Fibroblast of gingiva (primary cell): ENCODE data around the gene TRIM44.
"Not testable (repeated sequence)": the region's sequence is repeated elsewhere in the genome, so short reads cannot be mapped to it uniquely, and the experiment has no call there.

ENCODE experiments used
- DNase-seq: peaks from one replicate; pipeline ENCODE4 v3.0.0-alpha.2; 2011; ENCODE audit warnings: low read depth

Gene TRIM44

DNA sequence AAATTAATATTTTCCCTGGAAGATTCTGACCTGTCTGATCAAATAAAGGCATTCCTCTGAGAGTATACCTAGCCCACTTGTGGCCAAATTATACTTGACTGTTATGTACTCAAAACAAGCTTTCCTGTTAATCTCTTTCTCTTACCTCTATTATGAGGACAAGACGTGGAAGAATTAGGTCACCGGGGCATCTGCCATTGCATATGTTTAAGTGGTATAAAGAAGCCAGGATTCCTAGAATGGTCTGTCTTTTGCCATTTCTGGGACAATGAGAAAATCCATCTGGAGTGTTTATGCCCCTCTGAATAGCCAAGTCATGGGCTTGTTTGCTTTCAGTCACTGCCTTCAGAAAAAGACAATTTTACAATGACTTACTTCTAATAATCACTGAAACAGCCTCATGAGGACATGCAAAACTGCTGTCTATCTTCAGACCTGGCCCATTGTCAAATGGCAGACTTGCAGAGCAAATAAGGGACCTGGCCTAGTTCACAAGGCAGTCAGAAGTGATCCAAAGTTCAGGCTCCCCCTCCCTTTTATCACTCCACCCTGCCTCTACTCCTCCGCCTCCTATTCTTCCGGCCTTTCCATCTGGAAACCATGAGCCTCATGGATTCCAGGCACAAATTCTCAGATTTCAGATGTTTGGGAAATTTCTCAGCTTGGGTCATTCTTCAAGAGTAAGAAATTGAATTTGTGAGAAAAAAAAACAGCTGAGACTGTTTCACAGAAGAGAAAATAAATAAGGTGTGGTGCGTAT lies 153.2 kb downstream of the TRIM44 start:
- DNase-seq, result peak; percentile 76

DNA sequence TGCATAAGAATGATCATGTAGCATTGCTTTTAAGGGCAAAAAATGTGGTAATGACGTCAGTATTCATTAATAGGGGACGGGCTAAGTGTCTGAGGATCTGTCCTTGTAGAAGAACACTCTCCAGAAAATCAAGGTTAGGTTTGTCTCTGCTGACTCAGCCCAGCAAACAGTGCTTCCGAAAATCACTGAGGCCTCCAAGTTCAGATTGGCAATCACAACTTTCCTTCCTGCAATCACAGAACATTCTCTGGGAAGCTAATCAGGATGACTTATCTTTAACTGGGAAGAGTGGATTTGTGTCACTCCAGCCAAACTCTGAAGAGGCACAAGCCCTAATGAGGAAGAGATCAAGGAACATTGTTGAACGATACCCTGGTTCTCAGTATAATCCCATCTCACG lies 158.0 kb downstream of the TRIM44 start:
- no peak for DNase-seq

DNA sequence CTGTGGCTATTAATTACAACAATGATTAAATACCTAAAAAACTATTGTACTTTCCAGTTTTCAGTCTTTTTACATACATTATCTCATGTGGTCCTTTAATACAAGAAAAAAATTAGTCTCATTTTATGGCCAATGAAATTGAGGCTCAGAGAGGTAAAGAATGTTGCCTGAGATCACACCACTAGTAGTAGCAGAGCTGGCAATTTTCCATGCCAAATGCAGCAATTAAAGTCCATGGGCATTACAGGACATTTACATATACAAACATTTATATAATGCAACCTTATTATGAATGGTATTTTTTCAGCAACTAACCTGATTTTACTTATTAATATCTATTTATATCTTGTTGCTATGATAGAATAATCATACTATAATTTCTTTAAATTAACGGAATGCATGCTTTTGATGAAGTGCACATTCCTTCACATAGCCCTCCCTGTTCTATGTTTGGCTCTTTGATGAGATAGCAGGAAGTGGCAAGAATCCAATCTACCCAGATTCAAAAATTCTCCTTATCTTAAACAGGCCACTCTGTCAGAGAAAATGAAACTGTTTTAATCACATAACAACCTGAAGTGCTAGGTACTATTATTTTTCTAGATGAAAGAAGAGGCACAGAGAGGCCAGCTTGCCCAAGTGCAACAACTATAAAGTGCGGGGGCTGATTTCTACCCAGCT lies 160.4 kb downstream of the TRIM44 start:
- no peak for DNase-seq

DNA sequence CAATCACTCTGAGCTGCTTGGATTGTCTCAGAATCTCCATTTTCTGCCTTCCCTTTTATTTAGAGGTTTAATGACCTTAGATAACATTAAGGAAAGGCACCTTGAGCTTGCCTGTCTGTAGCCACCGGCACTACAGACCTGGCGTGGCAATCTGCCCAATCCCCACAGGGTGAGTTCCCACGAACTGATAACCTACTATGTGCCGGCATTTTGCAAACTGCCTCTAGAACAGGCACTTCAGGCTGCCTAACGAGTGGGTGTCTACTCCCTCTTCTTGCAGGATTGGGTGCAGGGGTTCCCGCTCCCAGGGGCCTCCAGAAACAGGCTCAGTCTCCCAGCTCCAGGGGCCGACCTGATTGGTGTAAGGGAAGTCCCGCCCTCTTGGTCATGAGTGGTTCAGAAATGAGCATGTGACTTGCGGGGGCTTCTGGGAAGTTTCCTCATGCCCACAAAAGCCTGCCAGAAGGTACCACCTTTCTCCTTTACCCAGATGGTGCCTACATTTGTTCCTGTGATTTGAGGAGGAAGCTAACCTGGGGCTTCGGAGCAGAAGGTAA lies 161.2 kb downstream of the TRIM44 start:
- DNase-seq, result no peak

DNA sequence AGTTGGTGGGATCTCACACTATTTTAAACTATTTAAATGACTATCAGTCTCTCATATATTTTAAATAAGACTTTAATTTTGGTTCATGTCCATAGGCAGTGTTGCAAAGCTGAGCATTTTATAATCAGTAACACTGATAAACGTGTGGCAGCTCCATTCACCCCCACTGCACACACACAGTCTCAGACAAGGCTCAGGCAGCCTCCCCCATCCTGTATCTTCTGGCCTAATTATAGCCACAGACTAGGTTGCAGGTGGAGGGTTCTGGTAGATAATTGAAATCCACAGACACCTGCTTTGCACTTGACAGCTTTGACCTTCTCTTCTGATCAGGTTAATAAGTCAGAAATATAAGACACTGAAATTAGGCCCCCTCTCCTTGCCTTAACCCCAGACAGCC lies 162.8 kb downstream of the TRIM44 start:
- DNase-seq, result no peak

DNA sequence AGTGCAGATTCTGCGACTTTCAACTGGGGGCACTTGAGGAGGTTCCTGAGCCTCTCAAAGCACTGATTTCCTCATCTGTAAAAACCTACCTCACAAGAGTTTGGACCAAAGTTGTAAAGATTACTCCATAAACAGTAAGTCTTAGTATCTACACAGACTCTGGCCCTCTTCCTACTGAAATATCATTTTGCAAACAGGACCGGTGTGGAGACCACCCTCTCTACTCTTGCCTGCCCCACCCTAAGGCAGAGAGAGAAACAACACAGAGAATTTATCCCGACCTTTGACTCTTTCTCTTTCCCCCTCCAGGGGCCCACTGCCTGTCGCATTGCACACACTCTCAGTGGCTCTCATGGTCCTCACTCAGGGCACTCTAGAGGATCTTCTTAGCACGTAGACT lies 163.4 kb downstream of the TRIM44 start:
- no peak for DNase-seq

DNA sequence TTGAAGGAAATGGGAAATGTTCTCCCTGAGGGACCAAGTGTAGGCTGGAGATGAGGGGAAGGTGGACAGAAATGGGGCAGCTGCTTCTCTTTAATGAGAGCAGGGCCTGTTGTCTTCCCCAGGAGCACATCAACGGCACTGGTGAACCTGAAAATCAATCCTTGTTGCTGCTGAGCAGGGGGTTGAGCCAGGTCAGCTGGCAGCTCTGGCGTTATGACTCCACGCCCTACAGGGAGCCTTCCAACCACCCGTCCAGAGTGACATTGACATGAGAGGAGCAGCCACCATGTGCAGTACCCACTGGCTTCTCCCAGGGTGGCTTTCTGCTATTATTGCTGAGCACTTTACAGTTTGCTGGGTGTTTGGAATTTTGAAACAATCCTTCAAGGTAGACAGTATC lies 164.4 kb downstream of the TRIM44 start:
- DNase-seq, result no peak

DNA sequence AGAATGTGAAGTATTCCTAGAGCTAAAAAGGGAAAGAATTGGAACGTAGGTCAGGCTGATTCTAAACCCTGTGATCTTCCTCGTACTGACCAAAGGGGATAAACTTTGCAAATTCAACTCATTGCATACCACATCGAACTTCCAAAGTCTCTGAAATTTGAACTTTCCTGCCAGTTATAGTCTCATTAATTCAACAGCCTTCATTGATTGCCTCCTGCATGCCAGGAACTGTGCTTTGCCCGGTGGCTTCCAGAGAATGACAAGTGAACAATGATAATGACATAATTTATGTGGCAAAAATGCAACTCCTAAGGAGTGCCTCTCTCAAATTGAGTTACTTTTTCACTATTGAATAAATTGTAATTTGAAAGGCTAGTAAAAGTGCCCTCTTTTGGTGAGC lies 173.6 kb downstream of the TRIM44 start:
- DNase-seq, result no peak

DNA sequence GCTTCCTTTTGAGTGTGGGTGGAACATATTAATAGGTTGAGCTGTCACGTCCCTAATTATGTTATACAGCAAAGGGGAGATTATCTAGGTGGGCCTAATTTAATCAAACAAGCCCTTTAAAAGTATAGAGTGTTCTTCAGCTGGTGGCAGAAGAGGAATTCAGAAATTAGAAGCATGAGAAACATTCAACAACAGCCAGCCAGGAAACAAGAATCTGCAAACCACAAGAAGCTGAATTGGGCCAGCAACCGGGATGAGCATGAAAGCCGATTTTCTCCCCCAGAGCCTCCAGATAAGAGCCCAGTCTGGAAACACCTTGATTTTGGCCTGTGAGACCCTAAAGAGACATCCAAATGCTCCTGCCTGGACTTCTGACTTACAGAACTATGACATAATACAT lies 175.5 kb downstream of the TRIM44 start:
- DNase-seq, result no peak

DNA sequence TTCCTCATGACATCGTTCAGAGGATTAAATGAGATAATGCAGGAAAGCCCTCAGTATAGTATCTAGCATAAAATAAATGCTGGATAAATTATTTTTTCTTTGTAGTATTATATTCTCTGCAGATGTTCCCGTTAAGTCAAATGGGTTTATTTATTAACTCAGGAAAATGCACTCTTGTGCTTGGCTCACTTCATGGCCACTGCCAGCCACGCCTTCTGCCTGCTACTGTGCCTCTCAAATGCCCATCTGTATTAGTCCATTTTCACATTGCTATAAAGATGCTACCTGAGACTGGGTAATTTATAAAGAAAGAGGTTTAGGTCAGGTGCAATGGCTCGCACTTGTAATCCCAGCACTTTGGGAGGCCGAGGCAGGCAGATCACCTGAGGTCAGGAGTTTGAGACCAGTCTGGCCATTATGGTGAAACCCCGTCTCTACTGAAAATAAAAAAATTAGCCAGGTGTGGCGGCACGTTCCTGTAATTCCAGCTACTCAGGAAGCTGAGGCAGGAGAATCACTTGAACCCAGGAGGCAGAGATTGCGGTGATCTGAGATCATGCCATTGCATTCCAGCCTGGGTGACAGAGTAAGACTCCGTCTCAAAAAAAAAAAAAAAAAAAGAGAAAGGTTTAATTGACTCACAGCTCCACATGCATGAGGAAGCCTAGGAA lies 176.3 kb downstream of the TRIM44 start:
- not testable (repeated sequence) for DNase-seq

DNA sequence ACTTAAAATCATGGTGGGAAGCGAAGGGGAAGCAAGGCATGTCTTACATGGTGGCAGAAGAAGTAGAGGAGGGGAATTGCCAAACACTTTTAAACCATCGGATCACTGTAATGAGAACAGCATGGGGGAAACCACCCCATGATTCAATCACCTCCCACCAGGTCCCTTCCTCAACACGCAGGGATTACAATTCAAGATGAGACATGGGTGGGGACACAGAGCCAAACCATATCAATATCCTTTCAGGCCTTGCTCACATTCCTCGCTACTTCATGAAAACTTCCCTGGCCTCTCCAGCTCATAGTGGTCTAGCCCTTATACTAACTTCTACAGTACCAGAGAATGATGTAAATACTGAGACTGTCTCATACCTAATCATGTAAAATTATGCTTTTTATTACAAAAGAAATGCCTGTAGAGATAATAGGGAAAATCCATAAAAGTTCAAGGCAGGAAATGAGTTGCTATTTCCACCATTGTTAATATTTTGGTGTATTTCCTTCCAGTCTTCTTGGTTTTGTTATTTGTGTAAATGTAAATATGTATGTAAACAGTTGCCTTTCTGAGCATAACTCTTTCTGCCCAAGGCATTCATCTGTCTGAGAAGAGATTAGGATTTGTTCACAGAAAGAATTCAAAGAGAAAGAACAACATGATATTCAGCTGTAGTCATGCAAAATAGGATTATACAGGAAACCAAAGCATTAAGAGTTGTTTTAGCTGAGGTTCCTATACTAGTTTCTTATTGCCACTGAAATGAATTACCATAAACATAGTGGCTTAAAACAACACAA lies 177.0 kb downstream of the TRIM44 start:
- DNase-seq, result no peak

DNA sequence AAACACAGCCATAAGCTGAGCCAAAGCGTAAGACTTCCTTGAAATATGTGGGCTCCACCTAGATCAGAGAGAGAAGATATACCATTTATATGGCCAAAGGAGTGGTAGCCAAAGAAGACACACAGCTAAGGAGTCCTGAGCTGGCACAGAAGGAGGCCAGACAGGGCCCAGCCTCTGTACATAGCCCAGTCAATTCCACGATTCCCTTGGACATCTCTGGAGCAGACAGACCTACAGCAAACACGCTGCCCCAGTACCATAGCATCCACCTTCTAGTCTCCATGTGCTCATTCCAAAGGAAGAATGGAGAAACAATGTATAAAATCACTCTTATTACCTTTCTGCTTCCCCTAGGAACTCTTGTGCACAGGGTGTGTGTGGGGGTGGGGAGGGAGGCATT lies 179.2 kb downstream of the TRIM44 start:
- no peak for DNase-seq

DNA sequence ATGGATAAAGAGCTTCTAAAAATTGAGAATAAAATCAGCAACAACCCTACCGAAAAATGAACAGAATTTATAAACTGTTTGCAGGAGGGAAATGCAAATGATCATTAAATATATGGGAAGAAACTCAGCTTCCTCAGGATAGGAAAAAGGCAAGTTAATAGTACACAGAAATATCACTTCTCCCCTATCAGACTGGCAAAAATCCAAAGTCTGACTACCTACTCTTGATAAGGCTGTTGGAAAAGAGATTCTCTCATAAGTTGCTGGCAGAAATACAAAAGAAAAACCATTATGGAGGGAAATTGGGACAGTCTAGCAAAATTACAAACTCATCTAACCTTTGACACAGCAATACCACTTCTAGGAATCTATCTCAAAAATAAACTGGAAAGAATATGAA lies 180.4 kb downstream of the TRIM44 start:
- DNase-seq, result no peak

DNA sequence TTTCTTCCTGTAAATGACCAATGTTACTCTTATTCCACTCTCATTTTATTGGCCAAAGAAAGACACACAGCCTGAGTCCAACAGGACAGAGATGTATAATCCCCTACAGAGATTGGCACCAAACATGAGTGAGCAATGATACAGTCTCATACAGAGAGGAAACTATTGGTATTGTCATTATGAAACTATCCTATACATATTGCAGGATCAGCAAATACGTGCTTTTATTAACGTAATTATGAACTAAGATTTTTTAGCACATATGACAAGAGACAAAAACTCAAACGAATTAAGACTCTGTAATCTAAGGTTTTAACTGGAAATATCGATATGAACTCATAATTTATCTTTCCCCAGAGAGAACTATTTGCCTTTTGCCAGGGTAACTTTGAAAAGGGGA lies 182.0 kb downstream of the TRIM44 start:
- no peak for DNase-seq

DNA sequence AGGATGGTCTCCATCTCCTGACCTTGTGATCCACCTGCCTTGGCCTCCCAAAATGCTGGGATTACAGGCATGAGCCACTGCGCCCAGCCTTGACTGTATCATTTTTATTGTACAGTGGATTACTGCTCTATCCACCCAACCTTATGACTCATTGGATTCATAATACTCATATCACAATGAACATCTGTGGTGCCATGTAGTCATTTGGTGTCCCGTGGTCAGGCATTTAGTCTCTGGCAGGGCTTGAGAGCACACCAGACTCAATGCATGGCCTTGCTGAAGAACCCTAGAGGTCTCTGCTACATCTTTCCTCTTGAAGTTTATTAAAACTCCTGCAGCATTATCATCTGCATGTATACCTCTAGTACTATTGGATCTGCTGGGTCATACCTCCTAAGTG lies 183.3 kb downstream of the TRIM44 start:
- no peak for DNase-seq

DNA sequence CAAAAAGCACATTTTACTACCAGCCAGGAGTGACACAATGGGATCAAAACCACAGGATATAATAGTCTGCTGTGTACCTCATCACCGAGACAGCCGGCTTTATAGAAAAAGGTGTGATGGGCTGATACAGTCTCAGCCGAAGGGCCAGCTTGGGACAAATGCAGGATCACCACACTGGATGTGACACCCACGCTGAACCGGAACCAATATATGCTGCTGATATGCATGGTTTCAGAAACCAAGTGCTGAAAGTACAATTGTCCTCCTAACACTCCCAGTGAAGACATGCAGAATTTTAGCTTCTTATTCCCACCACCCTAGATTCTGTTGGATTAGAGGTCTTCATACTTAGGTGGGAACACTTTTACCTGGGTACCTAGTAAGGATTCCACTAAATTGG lies 184.3 kb downstream of the TRIM44 start:
- no peak for DNase-seq

DNA sequence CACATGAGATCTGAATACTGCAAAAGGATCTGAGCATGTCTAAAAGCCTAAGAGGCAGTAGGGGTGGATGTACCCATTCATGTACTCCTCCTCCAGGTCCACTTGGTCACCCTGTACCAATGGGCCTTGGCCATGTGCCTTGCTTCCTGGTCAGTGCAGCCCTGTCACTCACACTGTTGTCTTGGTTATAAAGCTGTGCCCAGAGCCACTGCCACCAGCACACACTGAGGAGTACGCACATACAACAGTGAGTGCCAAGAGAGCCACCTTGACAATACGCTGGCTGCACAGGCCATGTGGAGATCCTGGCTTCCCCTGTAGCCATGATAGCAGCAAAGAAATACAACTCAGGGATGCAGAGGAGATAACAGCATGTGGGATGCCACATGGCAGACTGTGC lies 184.9 kb downstream of the TRIM44 start:
- no peak for DNase-seq

DNA sequence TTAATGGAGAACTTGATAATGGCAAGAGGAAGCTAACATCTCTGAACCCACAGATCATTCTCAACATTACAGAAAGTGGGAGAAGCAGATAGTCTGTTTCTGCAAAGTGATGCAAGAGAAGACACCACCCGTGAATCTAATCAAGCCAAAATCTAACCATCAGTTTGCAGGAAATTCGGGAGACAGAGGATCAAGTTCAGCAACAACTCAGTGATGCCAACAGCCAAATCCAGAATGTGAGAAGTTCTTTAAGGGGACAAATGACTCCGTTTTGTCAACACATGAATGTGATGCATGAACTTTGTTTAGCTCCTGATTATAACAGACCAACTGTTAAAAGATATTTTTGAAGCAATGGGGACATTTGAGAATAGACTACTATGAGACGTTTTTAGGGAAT lies 186.0 kb downstream of the TRIM44 start:
- DNase-seq, result no peak

DNA sequence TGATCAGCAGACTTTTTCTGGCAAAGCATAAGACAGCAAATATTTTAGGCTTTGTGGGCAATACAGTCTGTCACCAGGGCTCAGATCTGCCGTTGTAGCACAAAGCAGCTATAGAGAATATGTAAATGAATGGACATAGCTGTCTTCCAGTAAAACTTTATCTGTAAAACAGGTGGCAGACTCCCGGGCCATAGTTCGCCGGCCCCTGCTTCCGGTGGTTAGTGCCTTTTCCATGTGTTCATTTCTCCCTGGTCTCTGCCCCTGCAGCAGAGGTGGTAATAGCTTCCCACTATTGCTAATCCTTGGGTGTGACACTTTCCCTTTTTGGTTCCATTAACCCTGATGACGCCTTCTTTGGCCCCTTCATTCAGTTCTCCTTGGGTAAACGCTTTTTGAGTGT lies 187.6 kb downstream of the TRIM44 start:
- DNase-seq, result no peak

DNA sequence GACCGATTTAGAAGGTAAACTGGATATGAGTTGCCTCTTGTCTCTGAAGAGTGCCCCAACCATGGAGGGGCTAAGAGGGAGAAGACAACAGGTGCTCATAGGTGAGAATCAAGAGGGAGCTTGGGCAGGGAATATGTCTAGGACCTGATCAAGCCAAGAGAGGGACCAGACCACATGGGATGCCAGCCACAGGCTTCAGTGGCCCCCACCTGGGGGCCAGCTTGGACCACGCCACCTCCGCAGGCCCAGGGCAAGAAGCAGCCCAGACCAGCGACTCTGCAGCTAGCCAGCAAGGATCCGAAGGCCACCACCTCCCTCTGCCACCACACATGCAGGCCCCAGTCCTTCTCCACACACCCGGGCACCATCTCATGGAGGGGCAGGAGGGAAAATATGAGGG lies 188.8 kb downstream of the TRIM44 start:
- no peak for DNase-seq

DNA sequence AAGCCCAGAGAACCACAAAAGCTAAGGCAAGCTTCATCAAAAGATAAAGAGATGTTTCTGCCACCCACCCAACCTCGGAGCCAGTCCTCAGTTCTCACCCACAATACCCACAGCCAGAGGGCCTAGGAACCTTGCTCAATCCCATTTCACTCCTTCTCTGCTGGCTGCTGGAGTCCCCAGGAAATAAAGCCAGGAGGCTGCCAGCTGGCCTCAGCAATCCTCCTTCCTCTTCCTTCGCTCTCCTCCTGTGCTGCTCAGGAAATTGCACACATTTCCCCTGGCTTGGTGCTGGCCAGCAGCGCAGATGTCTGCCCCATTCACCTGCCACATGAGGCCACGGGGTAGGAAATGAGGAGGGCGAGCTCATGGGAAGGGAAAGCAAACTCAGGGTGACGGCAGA lies 189.5 kb downstream of the TRIM44 start:
- no peak for DNase-seq

DNA sequence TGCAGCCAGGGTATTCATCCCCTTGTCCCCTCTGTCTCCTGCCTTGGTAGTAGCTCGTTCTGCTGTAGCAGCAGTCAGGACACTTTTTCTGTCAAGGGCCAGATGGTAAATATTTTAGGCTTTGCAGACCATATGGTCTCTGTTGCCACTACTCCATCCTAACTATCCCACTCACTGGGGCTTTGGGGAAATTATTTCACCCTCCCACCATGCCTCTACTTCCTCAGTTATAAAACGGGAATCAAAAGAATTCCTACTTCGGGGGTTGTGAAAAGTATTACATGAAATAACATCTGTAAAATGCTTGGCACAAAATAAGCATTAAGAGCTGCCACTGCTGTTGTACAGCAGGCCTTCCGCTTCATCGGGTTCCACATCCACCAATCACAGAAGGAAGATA lies 191.4 kb downstream of the TRIM44 start:
- DNase-seq, result no peak
